CD4-positive, alpha-beta T cell treated with Interleukin-15 for 4 hours (primary cell): Measurements from ENCODE around the gene ZSCAN22.
"Not testable (repeated sequence)": the region's sequence is repeated elsewhere in the genome, so short reads cannot be mapped to it uniquely, and the experiment has no call there.

Source experiments
- DNase-seq: peaks from one replicate; pipeline ENCODE4 v3.0.0-alpha.2; 2020; ENCODE audit warnings: low spot score

ZSCAN22 gene

DNA sequence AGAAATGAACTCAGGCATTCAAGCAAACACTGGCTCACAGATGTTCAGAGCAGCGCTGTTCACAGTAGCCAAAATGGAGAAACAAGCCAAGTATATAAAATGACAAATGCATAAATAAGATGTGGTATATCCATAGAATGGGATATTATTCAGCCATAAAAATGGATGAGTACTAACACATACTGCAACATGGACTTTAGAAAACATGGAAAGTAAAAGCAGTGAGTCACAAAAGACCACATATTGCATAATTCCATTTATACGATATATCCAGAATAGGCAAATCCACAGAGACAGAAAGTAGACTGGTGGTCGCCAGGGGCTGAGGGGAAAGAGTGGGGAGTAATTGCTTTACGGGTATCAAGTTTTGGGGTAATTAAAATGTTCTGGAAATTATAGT lies 47.4 kb downstream of the ZSCAN22 start:
- no peak for DNase-seq

GRCh38 chr19:58376724-58377123 lies 49.9 kb downstream of the ZSCAN22 start:
- DNase-seq: not testable (repeated sequence)

DNA sequence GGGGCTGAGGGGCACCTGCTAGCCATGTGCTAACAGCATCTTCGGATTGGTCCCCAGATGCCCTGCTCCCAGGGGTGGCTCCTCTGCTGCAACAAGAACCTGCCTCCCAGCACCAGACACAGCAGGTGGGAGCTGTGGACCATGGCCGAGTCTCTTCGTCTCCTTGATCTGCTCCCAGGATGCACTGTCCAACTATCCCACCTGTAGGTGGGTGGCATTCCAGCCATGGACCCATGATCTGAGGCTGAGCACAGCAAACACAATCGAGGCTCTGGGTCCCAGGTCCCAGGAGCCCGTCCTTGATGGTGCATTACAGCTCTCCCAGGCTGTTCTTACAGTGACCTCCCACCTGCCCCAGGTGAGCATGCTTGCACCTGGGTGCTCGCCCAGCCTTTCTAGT lies 52.5 kb downstream of the ZSCAN22 start:
- no peak for DNase-seq

- DNase-seq: no peak
These were observed 53.4 kb downstream of the ZSCAN22 start for GRCh38 chr19:58380037-58380661.

DNA sequence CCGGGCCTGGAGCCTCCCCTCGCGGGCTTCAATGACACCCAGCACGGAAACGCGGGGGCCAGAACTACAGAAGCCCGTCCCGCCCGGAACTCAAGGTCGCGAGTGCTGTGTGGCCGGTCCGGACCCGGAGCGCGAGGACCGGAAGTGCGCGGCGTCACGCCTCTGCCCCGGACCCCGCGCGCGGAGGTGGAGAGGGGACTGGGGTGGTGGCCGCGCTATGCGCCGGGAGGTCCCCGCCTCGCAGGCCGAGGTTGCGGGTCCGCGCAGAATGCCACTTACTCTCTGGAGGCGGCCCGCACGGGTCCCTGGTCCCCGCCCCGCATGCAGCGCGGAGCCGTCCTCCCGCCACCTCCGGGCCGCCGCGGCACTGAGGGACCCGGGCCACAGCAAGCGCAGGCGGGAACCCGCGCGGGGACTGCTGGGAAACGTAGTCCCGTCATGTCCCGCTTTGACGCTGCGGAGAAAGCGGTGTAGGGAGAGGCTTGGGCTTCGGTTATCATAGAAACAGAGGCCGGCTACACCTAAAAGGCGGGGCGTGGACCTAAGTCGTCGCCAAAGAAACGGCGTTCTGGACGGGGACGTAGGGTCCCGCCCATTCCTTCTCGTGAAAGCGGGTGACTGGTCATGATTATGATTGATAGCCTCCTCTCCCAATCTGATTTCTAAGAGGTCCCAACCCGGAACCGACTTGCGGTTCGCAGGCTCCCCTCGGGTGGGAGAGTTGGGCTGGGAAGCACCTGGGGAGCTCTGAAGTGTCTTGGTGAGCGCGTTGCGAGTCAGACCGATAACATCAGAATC lies 54.1 kb downstream of the ZSCAN22 start, which contains the start of gene ZNF837:
TSS of gene ZNF837 (minus strand) at position 369 of the 798 bp plus-strand sequence. CDS start 11,698 bp downstream, outside the sequence.
- peak; percentile 100 for DNase-seq

DNA sequence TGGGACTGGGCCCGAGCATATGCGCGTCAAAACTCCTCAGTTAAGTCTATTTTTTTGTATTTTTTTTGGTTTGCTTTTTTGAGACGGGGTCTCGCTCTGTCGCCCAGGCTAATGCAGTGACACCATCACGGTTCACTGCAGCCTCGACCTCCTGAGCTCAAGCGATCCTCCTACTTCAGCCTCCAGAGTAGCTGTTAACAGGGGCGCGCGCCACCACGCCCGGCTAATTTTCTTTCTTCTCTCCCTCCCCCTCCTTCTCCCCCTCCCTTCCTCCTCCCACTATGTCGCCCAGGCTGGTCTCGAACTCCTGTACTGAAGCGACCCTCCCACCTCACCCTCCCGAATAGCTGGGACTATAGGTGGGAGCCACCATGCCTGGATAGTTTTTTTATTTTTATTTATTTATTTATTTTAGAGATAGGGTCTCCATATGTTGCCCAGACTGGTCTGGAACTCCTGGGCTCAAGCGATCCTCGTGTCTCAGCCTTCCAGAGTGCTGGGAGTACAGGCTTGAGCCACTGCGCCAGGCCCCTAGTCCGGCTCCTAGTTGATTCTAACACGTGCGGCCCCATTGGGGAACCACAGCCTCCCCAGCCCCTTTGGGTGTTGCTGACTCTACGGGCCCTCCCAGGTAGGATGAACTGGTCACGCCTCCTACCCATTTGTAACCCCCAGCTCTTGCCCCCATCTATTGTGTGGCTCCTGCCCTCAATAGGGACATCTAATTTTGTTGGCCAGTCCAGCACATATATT lies 54.8 kb downstream of the ZSCAN22 start:
- DNase-seq: no peak

GRCh38 chr19:58382997-58383603 lies 56.3 kb downstream of the ZSCAN22 start:
- DNase-seq: no peak

DNA sequence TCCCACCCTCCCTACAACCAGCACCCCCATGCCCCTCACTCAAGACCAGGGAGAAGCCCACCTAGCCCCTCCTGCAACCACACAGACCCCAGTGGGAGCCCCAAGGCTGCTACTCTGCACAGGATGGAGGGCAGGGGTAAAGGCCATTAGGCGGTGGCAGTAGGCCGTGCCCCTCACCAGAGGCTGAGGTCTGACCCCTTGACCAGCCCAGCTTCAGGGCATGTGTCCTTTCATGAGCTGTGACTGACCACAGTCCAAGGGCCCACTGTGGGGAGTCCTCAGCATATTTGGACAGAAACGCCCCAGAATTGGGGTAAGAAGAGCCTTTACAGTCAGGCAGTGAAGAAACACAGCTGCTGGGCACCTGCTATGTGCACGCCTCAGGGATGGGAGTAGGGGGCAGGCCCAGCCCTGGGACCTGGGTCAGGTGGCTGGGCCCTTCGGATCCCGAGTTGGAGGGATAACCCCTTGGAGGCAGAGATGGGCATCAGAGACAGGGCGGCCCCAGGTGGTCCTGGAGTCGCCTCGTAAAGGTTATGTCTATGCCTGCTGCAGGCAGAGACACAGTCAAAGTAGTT lies 58.6 kb downstream of the ZSCAN22 start:
- no peak for DNase-seq

DNA sequence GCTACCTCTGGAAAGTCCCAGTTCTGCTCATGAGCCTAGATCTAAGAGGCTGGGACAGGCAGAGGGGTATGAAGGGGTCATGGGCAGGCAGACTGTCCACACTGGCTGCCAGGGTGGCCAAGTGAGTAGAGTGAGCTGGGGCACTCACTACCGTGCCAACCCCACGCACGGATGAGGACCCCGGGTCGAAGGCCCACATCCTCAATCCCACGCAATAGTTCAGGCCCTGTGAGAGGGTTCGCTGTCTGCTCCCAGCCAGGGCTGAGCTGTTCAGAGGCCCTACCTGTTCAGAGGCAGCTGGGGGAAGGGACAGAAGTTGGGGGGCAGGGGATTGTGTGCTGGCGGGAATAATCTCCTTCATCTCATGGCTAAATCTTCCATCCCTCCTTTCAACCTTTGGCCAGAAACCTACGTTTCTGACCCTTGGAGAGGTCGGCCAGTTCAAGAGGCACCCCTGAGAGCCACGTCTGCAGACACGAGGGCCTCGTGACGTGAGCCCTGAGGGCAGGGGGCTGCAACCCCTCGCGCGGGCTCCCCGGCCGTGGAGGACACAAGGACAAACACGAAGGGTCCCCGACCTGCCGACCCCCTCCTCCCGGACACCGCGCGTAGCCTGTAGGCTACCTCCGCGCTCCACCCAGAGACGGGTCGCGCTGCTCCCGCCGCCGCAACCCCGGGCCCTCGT lies 59.2 kb downstream of the ZSCAN22 start:
- DNase-seq: no peak

GRCh38 chr19:58386576-58387337 lies 60.0 kb downstream of the ZSCAN22 start, which contains the start of gene RPS5:
Gene RPS5, plus strand, starts transcription at chr19:58387269. Its CDS starts 869 bp downstream, at chr19:58388138.
- DNase-seq: peak; percentile 98

DNA sequence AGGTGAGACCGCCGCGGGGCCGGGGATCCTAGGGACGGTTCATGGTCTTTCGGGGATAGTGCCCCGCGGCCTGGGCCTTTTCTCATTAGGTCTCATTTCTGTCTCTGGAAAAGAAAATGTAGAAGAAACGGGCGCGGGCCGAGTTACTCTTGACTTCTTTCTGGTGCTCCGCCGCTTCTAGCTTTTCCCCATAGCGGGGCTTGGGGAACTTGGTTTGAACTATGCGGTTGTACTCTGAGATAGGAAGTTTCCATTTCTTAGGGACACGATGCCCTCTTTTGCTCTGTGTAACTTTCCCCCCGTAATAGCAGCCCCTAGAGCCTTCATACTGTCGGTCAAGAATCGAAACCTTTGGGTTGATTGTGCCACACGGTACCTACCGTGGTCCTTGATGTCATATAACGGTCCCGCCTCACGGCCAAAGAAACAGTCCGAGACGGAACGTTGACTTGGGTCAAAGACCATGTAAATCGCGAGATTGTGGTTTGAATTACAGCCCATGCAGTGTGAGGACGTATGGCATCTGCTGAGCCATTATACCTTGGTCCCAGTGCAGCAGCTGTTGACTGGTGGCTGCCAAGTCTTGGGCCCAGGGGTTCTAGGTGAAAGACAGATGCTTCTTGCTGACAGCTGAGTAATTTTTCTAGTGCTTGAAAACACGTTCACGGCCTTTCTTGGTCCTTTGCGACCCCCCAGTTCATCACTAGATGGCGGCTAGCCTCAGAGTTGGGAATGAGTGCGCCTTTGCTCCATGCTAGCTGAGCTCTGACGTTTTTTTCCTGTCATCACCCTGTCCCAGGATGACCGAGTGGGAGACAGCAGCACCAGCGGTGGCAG lies 60.8 kb downstream of the ZSCAN22 start:
- no peak for DNase-seq

DNA sequence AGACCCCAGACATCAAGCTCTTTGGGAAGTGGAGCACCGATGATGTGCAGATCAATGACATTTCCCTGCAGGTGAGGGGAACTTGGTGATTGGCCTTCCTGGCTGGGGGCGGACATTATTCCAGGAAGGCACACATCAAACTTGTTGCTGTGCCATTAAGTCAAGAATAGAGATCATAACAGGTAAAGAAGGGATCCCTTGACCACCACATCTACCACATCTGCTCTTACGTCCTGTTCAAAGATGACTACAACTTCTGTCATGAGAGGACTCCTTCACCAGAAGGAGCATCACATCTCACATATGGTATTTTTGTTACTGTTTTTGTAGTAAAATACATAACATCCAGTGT lies 61.4 kb downstream of the ZSCAN22 start:
- DNase-seq: no peak
